Panc1 (cell line): ENCODE data around the gene PAPOLB.

Experiments
- POLR2AphosphoS5 ChIP-seq: IDR thresholded peaks from 2 replicates; pipeline ENCODE4 v1.6.1; 2012; ENCODE audit warnings: mild to moderate bottlenecking, low read depth, low read length, moderate library complexity
- SIN3A ChIP-seq: IDR thresholded peaks from 2 replicates; pipeline ENCODE4 v1.6.1; 2012; ENCODE audit warnings: low read depth, mild to moderate bottlenecking, low read length, moderate library complexity, borderline replicate concordance; ENCODE audit not compliant: insufficient read depth
- TCF7L2 ChIP-seq: IDR thresholded peaks from 2 replicates; pipeline ENCODE4 v1.6.1; 2011; ENCODE audit warnings: mild to moderate bottlenecking, low read depth, low read length, inconsistent platforms
- TF ChIP-seq, protein P1 (sequence below): fragments of 450-650 bp; IDR thresholded peaks from 2 replicates; pipeline ENCODE4 v1.5.1; 2017; ENCODE audit warnings: mild to moderate bottlenecking
- TF ChIP-seq, protein P2 (sequence below), 2 experiments: IDR thresholded peaks; 2 replicates each; pipeline ENCODE4 v1.6.1; 2011 to 2012; ENCODE audit warnings: low read depth in 2 of 2, control low read depth in 1 of 2, low read length in 1 of 2, mild to moderate bottlenecking in 1 of 2, moderate library complexity in 1 of 2; ENCODE audit not compliant: insufficient read depth in 1 of 2

DNA sequence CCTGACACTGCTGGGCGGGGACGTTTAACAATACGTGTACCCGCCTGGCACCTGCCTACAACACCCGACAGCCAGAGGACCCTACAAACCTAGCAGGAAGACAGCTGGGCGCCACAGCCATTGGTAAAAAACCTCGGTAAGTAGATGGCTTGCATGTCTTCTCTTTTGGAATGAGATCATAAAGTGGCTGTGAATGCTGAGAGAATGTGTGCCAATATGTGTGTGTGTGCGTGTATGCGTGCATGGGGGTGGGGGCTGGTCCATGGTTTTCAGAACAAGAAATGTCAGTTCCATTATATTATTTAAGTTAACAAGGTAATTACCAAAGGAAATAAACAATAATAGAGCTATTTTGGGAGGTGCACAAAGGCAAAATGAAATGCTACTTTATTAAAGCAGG is 39.2 kb downstream of the PAPOLB start:
- TF ChIP-seq, protein P1, sequence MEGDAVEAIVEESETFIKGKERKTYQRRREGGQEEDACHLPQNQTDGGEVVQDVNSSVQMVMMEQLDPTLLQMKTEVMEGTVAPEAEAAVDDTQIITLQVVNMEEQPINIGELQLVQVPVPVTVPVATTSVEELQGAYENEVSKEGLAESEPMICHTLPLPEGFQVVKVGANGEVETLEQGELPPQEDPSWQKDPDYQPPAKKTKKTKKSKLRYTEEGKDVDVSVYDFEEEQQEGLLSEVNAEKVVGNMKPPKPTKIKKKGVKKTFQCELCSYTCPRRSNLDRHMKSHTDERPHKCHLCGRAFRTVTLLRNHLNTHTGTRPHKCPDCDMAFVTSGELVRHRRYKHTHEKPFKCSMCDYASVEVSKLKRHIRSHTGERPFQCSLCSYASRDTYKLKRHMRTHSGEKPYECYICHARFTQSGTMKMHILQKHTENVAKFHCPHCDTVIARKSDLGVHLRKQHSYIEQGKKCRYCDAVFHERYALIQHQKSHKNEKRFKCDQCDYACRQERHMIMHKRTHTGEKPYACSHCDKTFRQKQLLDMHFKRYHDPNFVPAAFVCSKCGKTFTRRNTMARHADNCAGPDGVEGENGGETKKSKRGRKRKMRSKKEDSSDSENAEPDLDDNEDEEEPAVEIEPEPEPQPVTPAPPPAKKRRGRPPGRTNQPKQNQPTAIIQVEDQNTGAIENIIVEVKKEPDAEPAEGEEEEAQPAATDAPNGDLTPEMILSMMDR, result no peak
- TF ChIP-seq POLR2AphosphoS5 (no peak), TCF7L2 (no peak), SIN3A (no peak)
- TF ChIP-seq, protein P2, sequence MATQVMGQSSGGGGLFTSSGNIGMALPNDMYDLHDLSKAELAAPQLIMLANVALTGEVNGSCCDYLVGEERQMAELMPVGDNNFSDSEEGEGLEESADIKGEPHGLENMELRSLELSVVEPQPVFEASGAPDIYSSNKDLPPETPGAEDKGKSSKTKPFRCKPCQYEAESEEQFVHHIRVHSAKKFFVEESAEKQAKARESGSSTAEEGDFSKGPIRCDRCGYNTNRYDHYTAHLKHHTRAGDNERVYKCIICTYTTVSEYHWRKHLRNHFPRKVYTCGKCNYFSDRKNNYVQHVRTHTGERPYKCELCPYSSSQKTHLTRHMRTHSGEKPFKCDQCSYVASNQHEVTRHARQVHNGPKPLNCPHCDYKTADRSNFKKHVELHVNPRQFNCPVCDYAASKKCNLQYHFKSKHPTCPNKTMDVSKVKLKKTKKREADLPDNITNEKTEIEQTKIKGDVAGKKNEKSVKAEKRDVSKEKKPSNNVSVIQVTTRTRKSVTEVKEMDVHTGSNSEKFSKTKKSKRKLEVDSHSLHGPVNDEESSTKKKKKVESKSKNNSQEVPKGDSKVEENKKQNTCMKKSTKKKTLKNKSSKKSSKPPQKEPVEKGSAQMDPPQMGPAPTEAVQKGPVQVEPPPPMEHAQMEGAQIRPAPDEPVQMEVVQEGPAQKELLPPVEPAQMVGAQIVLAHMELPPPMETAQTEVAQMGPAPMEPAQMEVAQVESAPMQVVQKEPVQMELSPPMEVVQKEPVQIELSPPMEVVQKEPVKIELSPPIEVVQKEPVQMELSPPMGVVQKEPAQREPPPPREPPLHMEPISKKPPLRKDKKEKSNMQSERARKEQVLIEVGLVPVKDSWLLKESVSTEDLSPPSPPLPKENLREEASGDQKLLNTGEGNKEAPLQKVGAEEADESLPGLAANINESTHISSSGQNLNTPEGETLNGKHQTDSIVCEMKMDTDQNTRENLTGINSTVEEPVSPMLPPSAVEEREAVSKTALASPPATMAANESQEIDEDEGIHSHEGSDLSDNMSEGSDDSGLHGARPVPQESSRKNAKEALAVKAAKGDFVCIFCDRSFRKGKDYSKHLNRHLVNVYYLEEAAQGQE (IDR thresholded peaks at IDR 0.05; ENCODE audit: insufficient read depth in 1 of 2, low read depth in 2 of 2, low read length in 1 of 2), result no peak
